DND-41 (cell line): ENCODE measurements around the gene PKHD1.

Experiments
- CTCF ChIP-seq: IDR thresholded peaks from 2 replicates; pipeline ENCODE4 v1.5.1; 2012; ENCODE audit warnings: borderline replicate concordance, low read length, moderate library complexity, mild to moderate bottlenecking; ENCODE audit not compliant: poor library complexity, severe bottlenecking; ENCODE audit errors: extremely low read depth
- EZH2 ChIP-seq: IDR thresholded peaks from 3 replicates; pipeline ENCODE4 v1.6.1; 2012; ENCODE audit warnings: borderline replicate concordance, low read depth, mild to moderate bottlenecking, moderate library complexity, low read length, inconsistent platforms; ENCODE audit not compliant: severe bottlenecking

- TF ChIP-seq CTCF (no peak), EZH2 (no peak)
Measured at GRCh38 chr6:51614725-51615124, 472.7 kb downstream of the PKHD1 start.
